Adipocyte (in vitro differentiated cells): ENCODE measurements around the gene ELMO1.

ENCODE experiments used
- DNase-seq: peaks from one replicate; pipeline ENCODE4 v3.0.0-alpha.2; 2015; ENCODE audit warnings: low read depth
- H3K27me3 ChIP-seq: replicated peaks from 2 replicates; pipeline ENCODE4 v1.7.0; 2013; ENCODE audit warnings: mild to moderate bottlenecking, low read length, moderate library complexity; ENCODE audit not compliant: control insufficient read depth, insufficient read depth
- H3K36me3 ChIP-seq: 2 replicates; pipeline ENCODE4 v1.7.0; 2013; ENCODE audit warnings: low read length, mild to moderate bottlenecking, moderate library complexity; ENCODE audit not compliant: control insufficient read depth, insufficient read depth, severe bottlenecking
- H3K4me1 ChIP-seq: 2 replicates; pipeline ENCODE4 v1.7.0; 2013; ENCODE audit warnings: mild to moderate bottlenecking, low read length, moderate library complexity; ENCODE audit not compliant: control insufficient read depth, insufficient read depth
- H3K4me3 ChIP-seq: 2 replicates; pipeline ENCODE4 v1.7.0; 2013; ENCODE audit warnings: mild to moderate bottlenecking, low read length, moderate library complexity
- H3K9ac ChIP-seq: 2 replicates; pipeline ENCODE4 v1.7.0; 2013; ENCODE audit warnings: mild to moderate bottlenecking, low read length, moderate library complexity
- H3K9me3 ChIP-seq: 2 replicates; pipeline ENCODE4 v1.7.0; 2013; ENCODE audit warnings: mild to moderate bottlenecking, low read length, moderate library complexity; ENCODE audit not compliant: control insufficient read depth

The ELMO1 gene

GRCh38 chr7:36958111-36958733 lies 490.4 kb downstream of the ELMO1 start:
- Histone ChIP-seq H3K27me3 (peaks cover 8% of the 10 kb centered on the region), H3K9me3 (no peaks in the 10 kb centered on the region), H3K4me3 (no peak overlapping the region), H3K36me3 (no peaks in the 10 kb centered on the region), H3K9ac (no peak overlapping the region), H3K4me1 (no peaks in the 10 kb centered on the region)
- DNase-seq: no peak

- no peak for DNase-seq
- Histone ChIP-seq H3K27me3 (peaks cover 8% of the 10 kb centered on the region), H3K9me3 (no peaks in the 10 kb centered on the region), H3K36me3 (no peaks in the 10 kb centered on the region), H3K4me3 (no peak overlapping the region), H3K9ac (no peak overlapping the region), H3K4me1 (no peaks in the 10 kb centered on the region)
Observed at GRCh38 chr7:36957620-36958019, 491.0 kb downstream of the ELMO1 start.

- Histone ChIP-seq H3K4me1 (no peaks in the 10 kb centered on the region), H3K9me3 (no peaks in the 10 kb centered on the region), H3K36me3 (no peaks in the 10 kb centered on the region), H3K4me3 (no peak overlapping the region), H3K27me3 (peaks cover 12% of the 10 kb centered on the region), H3K9ac (no peak overlapping the region)
- DNase-seq: no peak
Observed at GRCh38 chr7:36956814-36957213, 491.9 kb downstream of the ELMO1 start.

DNA sequence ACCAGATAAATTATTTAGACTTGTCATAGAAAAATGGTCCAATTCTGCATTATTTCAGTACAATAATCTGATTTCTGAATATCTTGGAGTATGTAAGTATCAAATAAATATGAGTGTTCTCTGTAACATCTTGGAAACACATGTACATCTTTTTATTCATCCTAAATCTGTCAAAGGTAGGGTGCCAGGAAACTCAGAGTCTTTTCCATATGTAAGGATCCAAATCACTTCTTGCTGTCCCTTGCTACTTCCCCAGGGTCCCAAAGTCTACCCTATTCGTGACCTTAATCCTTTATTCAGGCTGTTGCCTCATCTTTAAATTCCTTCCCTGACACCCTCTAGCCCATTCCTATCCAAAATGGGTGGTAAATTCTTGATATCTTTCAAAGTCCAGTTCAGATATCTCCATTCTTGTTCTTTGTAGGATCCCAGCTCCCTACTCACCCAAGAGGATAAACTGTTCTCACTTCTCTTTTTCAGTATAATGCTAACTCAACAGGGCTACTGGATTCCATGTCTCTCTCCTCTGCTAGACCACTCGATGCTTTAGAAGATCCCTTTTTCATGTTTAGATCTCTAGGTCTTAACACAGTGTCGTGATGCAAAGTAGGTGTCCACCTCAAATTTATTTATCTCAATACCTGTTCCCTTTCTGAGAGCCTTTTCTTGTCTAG lies 493.1 kb downstream of the ELMO1 start:
- no peaks in the 10 kb centered on the region for H3K36me3 ChIP-seq
- H3K4me1 ChIP-seq: no peaks in the 10 kb centered on the region
- DNase-seq: no peak
- H3K9me3 ChIP-seq: peaks cover 4% of the 10 kb centered on the region
- H3K27me3 ChIP-seq: peaks cover 12% of the 10 kb centered on the region
- no peak overlapping the region for H3K9ac ChIP-seq
- H3K4me3 ChIP-seq: no peak overlapping the region

DNA sequence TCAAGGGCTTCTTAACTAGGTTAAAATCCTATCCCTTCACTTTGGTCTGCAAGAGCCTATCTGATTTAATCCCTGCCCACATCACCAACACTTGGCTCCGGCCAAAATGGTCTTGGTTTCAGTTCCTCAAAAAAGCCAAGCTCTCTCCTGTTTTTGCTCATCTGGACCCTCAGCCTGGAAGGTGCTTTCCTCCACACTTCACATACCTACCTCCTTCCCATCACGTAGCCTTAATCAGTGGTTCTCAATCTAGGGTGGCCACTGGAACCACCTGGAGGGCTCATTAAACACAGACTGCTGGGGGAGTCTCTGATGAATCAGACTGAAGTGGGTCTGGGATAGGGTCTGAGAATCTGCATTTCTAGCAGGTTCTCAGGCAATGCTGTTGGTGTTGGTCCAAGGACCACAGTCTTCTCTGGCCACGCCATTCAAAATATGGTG lies 497.4 kb downstream of the ELMO1 start:
- Histone ChIP-seq H3K36me3 (no peaks in the 10 kb centered on the region), H3K4me3 (no peak overlapping the region), H3K4me1 (no peaks in the 10 kb centered on the region), H3K27me3 (peaks cover 12% of the 10 kb centered on the region), H3K9me3 (peaks cover 19% of the 10 kb centered on the region), H3K9ac (no peak overlapping the region)
- no peak for DNase-seq

- Histone ChIP-seq H3K4me1 (no peaks in the 10 kb centered on the region), H3K9ac (no peak overlapping the region), H3K4me3 (no peak overlapping the region), H3K27me3 (peaks cover 8% of the 10 kb centered on the region), H3K9me3 (peaks cover 19% of the 10 kb centered on the region), H3K36me3 (no peaks in the 10 kb centered on the region)
- DNase-seq: no peak
Observed at GRCh38 chr7:36949711-36950600, 498.7 kb downstream of the ELMO1 start.

- Histone ChIP-seq H3K36me3 (no peaks in the 10 kb centered on the region), H3K9ac (no peak overlapping the region), H3K27me3 (no peaks in the 10 kb centered on the region), H3K9me3 (peaks cover 48% of the 10 kb centered on the region), H3K4me3 (no peak overlapping the region), H3K4me1 (no peaks in the 10 kb centered on the region)
- DNase-seq: no peak
Observed at GRCh38 chr7:36946401-36946739, 502.3 kb downstream of the ELMO1 start.

DNA sequence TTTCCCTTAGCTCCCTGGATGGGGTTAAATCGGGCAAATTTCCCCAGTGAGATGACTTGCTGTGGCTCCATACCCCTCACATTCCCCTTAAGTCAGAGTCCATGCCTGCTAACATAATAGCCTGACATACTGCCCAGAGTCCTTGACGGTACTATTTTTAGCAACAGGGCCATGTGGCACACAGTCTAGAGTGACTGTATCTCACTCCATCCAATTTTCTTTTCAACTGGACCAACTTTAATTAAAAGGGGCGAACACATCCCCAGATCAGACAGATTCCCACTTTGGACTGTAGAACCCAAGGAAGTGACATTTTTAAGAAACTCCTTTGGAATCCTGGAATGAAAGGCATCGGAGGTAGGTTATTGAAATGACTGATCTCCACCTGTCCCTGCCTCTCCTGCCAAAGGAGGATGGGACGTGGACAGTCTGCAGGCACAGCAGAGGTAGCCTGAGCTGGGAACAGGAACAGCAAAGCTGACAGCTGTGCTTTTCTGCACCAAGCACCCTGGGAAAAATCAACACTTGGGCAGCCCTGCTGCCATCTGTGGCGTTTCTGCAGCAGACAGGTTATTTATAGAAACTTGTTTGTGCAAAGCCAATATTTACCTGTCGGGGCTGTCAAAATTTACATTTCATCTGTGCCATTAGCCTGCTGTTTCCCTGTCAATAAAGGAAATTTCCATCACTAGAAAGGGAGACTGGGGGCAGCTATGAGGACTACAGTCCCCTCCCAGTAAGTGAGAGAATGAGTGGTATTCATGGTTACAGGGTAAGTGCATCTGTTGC lies 502.9 kb downstream of the ELMO1 start:
- no peaks in the 10 kb centered on the region for H3K27me3 ChIP-seq
- no peak overlapping the region for H3K4me3 ChIP-seq
- DNase-seq: no peak
- H3K9ac ChIP-seq: no peak overlapping the region
- H3K36me3 ChIP-seq: no peaks in the 10 kb centered on the region
- peaks cover 51% of the 10 kb centered on the region for H3K9me3 ChIP-seq
- no peaks in the 10 kb centered on the region for H3K4me1 ChIP-seq

- H3K9ac ChIP-seq: no peak overlapping the region
- H3K36me3 ChIP-seq: no peaks in the 10 kb centered on the region
- no peak for DNase-seq
- no peaks in the 10 kb centered on the region for H3K4me1 ChIP-seq
- H3K27me3 ChIP-seq: no peaks in the 10 kb centered on the region
- peaks cover 57% of the 10 kb centered on the region for H3K9me3 ChIP-seq
- no peak overlapping the region for H3K4me3 ChIP-seq
Observed at GRCh38 chr7:36944838-36945237, 503.8 kb downstream of the ELMO1 start.

GRCh38 chr7:36943591-36944435 lies 504.9 kb downstream of the ELMO1 start:
- no peak for DNase-seq
- no peak overlapping the region for H3K9ac ChIP-seq
- H3K4me1 ChIP-seq: no peaks in the 10 kb centered on the region
- no peaks in the 10 kb centered on the region for H3K36me3 ChIP-seq
- no peak overlapping the region for H3K4me3 ChIP-seq
- no peaks in the 10 kb centered on the region for H3K27me3 ChIP-seq
- peaks cover 62% of the 10 kb centered on the region for H3K9me3 ChIP-seq
